ENCODE data around the gene ZFAND3.

ZFAND3 gene

GRCh38 chr6:37980222-37980595 is 160.7 kb downstream of the ZFAND3 start:
- H3K27me3 ChIP-seq (ENCODE audit: insufficient read depth, low read depth, severe bottlenecking), result no peaks in the 10 kb centered on the region
- H3K27ac ChIP-seq, result no peak overlapping the region
- H3K36me3 ChIP-seq, result no peaks in the 10 kb centered on the region; the same call in 1 of the 2 replicates
- H3K4me3 ChIP-seq (ENCODE audit: low read depth, low read length), result no peak overlapping the region
- no peak for TF ChIP-seq CTCF (IDR thresholded peaks at IDR 0.05; ENCODE audit: low read depth, low read length)
- no peaks in the 10 kb centered on the region for H3K9me3 ChIP-seq (ENCODE audit: severe bottlenecking)
- DNase-seq, result no peak

GRCh38 chr6:37981626-37982025 is 162.1 kb downstream of the ZFAND3 start:
- TF ChIP-seq CTCF (IDR thresholded peaks at IDR 0.05; ENCODE audit: low read depth, low read length), result no peak
- DNase-seq, result no peak
- Histone ChIP-seq H3K27me3 (ENCODE audit: insufficient read depth, low read depth, severe bottlenecking) (no peaks in the 10 kb centered on the region), H3K36me3 (no peaks in the 10 kb centered on the region; the same call in 1 of the 2 replicates), H3K4me3 (ENCODE audit: low read depth, low read length) (no peak overlapping the region), H3K9me3 (ENCODE audit: severe bottlenecking) (no peaks in the 10 kb centered on the region), H3K27ac (no peak overlapping the region)

GRCh38 chr6:37982317-37982716 is 162.8 kb downstream of the ZFAND3 start:
- Histone ChIP-seq H3K36me3 (no peaks in the 10 kb centered on the region), H3K27ac (no peak overlapping the region), H3K9me3 (ENCODE audit: severe bottlenecking) (no peaks in the 10 kb centered on the region), H3K4me3 (ENCODE audit: low read depth, low read length) (no peak overlapping the region), H3K27me3 (ENCODE audit: insufficient read depth, low read depth, severe bottlenecking) (no peaks in the 10 kb centered on the region)
- no peak for DNase-seq
- no peak for TF ChIP-seq CTCF (IDR thresholded peaks at IDR 0.05; ENCODE audit: low read depth, low read length)

- Histone ChIP-seq H3K36me3 (no peaks in the 10 kb centered on the region), H3K27me3 (ENCODE audit: insufficient read depth, low read depth, severe bottlenecking) (no peaks in the 10 kb centered on the region), H3K4me3 (ENCODE audit: low read depth, low read length) (no peak overlapping the region), H3K27ac (no peak overlapping the region), H3K9me3 (ENCODE audit: severe bottlenecking) (no peaks in the 10 kb centered on the region)
- TF ChIP-seq CTCF (IDR thresholded peaks at IDR 0.05; ENCODE audit: low read depth, low read length), result no peak
- no peak for DNase-seq
Measured at GRCh38 chr6:37983720-37984501, 164.4 kb downstream of the ZFAND3 start.

DNA sequence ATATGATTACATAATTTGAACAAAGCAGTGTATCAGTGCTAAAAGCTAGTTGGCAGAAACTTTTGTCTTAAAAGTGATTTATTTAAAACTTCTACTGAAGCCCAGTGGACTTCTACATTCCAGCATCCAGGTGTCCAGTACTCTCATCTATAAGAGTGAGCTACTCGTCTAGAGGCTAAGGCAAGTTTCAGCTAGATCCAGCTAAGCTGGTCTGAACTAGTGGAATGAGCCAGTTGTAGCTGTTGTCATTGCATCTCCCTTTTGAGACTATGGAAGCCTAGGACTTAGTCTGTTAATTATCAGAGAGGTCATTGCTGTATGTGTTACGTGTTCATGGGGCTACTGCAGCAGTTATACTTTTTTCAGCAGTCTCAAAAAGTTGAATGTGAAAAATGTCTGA is 165.1 kb downstream of the ZFAND3 start:
- no peaks in the 10 kb centered on the region for H3K9me3 ChIP-seq (ENCODE audit: severe bottlenecking)
- no peaks in the 10 kb centered on the region for H3K27me3 ChIP-seq (ENCODE audit: insufficient read depth, low read depth, severe bottlenecking)
- no peak overlapping the region for H3K27ac ChIP-seq
- TF ChIP-seq CTCF (IDR thresholded peaks at IDR 0.05; ENCODE audit: low read depth, low read length), result no peak
- DNase-seq, result no peak
- no peak overlapping the region for H3K4me3 ChIP-seq (ENCODE audit: low read depth, low read length)
- H3K36me3 ChIP-seq, result no peaks in the 10 kb centered on the region

DNA sequence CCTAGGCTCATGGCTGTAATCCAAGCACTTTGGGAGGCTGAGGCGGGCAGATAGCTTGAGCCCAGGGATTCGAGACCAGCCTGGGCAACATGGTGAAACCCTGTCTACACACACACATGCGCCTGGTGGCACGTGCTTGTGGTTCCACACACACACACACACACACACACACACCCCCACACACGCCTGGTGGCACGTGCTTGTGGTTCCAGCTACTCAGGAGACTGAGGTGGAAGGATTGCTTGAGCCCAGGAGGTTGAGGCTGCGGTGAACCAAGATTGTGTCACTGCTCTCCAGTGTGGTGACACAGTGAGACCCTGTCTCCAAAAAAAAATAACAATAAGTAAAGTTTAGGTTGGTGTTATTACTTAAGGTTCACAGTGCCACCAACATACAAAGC is 165.8 kb downstream of the ZFAND3 start:
- Histone ChIP-seq H3K36me3 (no peaks in the 10 kb centered on the region), H3K27ac (no peak overlapping the region), H3K4me3 (ENCODE audit: low read depth, low read length) (no peak overlapping the region), H3K27me3 (ENCODE audit: insufficient read depth, low read depth, severe bottlenecking) (no peaks in the 10 kb centered on the region), H3K9me3 (ENCODE audit: severe bottlenecking) (no peaks in the 10 kb centered on the region)
- no peak for TF ChIP-seq CTCF (IDR thresholded peaks at IDR 0.05; ENCODE audit: low read depth, low read length)
- no peak for DNase-seq

Data from WERI-Rb-1 (cell line).